GM21381 (cell line): ENCODE results near the gene CIROP.

Source experiments
- ATAC-seq: cut with Tn5 transposase; IDR thresholded peaks from one replicate; pipeline ENCODE4 v1.9.1; 2021; ENCODE audit warnings: mild to moderate bottlenecking, moderate library complexity; ENCODE audit not compliant: unreplicated experiment

CIROP gene

GRCh38 chr14:23054000-23054811 is 50.6 kb downstream of the CIROP start:
- no peak for ATAC-seq

GRCh38 chr14:23053426-23053825 is 51.4 kb downstream of the CIROP start:
- ATAC-seq = no peak

- ATAC-seq = no peak
These were observed 52.1 kb downstream of the CIROP start for GRCh38 chr14:23052671-23053070.

- ATAC-seq = no peak
These were observed 52.6 kb downstream of the CIROP start for GRCh38 chr14:23052182-23052623.

GRCh38 chr14:23051141-23052057 is 53.4 kb downstream of the CIROP start:
- ATAC-seq = no peak
